Ectodermal cell (in vitro differentiated cells): ENCODE data around the gene IFT172.
A peak's percentile ranks its signal among the peaks of the same experiment; 100 is the strongest.

Experiments
- H3K27ac ChIP-seq: 2 replicates; pipeline ENCODE4 v1.7.0; 2013; ENCODE audit warnings: mild to moderate bottlenecking, low read depth, low read length; ENCODE audit not compliant: insufficient read depth, poor library complexity, severe bottlenecking
- H3K27me3 ChIP-seq: 2 replicates; pipeline ENCODE4 v1.7.0; 2013; ENCODE audit warnings: mild to moderate bottlenecking, low read length; ENCODE audit not compliant: insufficient read depth, control insufficient read depth, poor library complexity, severe bottlenecking
- H3K36me3 ChIP-seq: one replicate; pipeline ENCODE4 v1.7.0; 2013; ENCODE audit warnings: low read length; ENCODE audit not compliant: control insufficient read depth, insufficient read depth
- H3K4me1 ChIP-seq: one replicate; pipeline ENCODE4 v1.7.0; 2013; ENCODE audit warnings: low read length; ENCODE audit not compliant: control insufficient read depth, insufficient read depth
- H3K4me3 ChIP-seq: 2 replicates; pipeline ENCODE4 v1.7.0; 2013; ENCODE audit warnings: low read depth, low read length, control low read depth; ENCODE audit not compliant: insufficient read depth
- H3K9me3 ChIP-seq: 2 replicates; pipeline ENCODE4 v1.7.0; 2013; ENCODE audit warnings: mild to moderate bottlenecking, low read length, moderate library complexity; ENCODE audit not compliant: control insufficient read depth
- WGBS, 2 experiments: methylation state at CpG; one replicate each; pipeline ENCODE4 v1.1.7; 2013; ENCODE audit warnings: missing lambda C conversion rate in 2 of 2; 5-methylcytosine and 5-hydroxymethylcytosine counted together

Gene IFT172

DNA sequence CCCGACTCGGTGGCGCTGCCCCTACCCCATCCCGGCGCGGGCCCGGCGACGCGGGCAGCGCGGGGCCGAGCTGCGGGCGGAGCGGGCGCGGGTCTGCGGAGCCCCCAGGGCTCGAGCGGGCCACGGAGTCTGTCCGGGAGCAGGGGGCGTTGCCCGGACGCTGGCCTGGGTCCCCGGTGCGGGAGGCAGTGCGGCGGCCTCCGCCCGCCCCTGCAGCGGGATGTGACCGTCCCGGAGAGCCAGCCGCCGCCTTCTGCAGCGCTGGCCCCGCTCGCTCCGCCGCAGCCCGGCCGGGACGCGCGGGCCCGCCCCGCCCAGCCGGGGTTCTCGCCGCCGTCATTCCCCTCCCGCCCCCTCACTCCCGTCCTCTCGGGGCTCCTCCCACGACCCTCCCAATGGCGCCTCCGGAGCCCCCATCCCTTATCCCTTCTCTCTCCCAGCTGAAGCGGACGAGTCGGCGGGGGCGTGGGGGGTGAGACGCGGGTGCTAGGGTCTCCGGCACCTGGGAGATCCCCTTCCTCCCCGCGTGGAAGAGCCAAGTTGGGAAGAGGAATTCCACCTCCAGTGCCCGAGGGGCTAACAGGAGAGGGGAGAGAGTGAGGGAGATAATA, 5.5 kb upstream of the IFT172 start, which contains the start of gene FNDC4:
Gene FNDC4, minus strand, starts transcription at position 257 of the 611 bp plus-strand sequence. CDS start 521 bp downstream, outside the sequence.
- 0% methylated on average over 67 to 69 of the region's 70 CpGs for WGBS, 2 experiments
- Histone ChIP-seq H3K4me3 (peak within 1 kb of the TSS; percentile 66), H3K36me3 (no peaks in the 10 kb centered on the region), H3K4me1 (no peaks in the 10 kb centered on the region), H3K27me3 (peaks cover 62% of the 10 kb centered on the region), H3K27ac (no peak within 1 kb of the TSS), H3K9me3 (no peaks in the 10 kb centered on the region)

DNA sequence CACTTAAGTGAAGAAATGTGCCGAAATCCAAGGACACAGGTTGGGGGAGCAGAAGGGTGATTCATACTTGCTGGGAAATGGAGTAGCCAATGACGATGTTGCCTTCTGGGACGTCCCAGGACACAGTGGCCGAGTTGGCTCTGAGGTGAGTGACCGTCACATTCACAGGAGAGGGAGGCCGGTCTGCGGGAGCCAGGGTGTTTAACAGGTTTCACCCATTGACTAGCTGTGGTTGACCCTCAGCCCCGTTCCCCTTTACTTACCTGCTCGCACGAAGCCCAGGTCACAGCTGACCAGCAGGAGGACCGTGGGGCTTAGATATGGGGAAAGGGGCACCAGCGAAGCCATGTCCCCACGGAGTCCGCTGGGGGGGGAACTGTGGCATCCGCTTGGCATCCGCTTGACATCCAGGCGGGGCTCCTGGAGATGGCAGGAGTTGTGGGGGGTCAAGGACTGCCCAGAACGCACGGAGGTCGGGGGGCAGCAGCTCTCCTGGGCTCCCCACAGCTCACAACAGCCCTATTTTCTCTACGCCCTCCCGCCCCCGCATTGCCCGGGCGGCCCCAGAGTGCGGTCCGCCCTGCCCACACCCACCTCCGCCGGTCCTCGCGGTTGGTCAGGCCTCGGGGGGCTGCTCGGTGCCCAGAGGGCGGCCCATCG, 4.9 kb upstream of the IFT172 start:
- no peaks in the 10 kb centered on the region for H3K36me3 ChIP-seq
- no peak overlapping the region for H3K27ac ChIP-seq
- H3K9me3 ChIP-seq = no peaks in the 10 kb centered on the region
- H3K4me1 ChIP-seq = no peaks in the 10 kb centered on the region
- peaks cover 62% of the 10 kb centered on the region for H3K27me3 ChIP-seq
- H3K4me3 ChIP-seq = peak overlapping the region; percentile 66
- 10 to 11% methylated on average over 35 of the region's 35 CpGs for WGBS, 2 experiments

DNA sequence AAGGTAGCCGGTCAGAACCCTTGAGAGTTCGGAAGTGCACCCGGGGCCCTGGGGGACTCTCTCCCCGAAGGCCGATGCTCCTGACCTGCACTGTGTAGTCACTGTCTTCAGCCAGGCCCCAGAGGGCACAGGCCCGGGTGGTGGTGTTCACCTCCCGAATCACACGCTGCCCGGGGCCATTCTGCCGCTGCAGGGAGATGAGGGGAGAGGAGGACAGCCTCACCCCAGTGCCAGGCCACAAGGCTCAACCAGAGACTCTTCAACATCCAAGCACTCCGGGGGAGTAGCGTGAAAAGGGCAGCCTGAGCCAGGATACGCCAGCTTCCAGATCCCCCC, 4.4 kb upstream of the IFT172 start:
- Histone ChIP-seq H3K27me3 (peaks cover 58% of the 10 kb centered on the region), H3K4me3 (no peak overlapping the region), H3K4me1 (no peaks in the 10 kb centered on the region), H3K9me3 (no peaks in the 10 kb centered on the region), H3K27ac (no peak overlapping the region), H3K36me3 (no peaks in the 10 kb centered on the region)
- 85 to 90% methylated on average over 13 of the region's 13 CpGs for WGBS, 2 experiments

DNA sequence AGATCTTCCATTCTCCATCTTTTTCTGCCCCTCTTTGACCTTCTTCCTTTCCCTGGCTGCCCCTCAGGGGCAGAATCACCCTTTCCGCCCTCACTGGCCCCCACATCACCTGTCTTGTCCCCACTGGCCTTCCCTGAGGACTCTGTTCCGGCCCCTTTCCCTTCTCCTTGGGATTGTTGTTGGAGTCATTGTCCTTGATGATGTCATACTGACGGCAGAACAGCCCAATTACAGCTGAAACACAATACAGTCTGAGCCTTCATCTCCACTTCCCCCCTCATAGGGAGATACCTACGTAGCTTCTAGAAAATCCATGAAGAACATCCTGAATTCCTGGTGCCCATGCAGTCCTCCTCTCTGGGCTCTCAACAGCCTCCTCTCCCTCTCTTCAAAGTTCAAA, 3.0 kb upstream of the IFT172 start:
- H3K9me3 ChIP-seq = no peaks in the 10 kb centered on the region
- H3K4me3 ChIP-seq = no peak overlapping the region
- WGBS, 2 experiments = 82 to 90% methylated on average over 4 of the region's 4 CpGs
- no peaks in the 10 kb centered on the region for H3K36me3 ChIP-seq
- H3K4me1 ChIP-seq = peaks cover 3% of the 10 kb centered on the region
- no peak overlapping the region for H3K27ac ChIP-seq
- H3K27me3 ChIP-seq = peaks cover 45% of the 10 kb centered on the region

DNA sequence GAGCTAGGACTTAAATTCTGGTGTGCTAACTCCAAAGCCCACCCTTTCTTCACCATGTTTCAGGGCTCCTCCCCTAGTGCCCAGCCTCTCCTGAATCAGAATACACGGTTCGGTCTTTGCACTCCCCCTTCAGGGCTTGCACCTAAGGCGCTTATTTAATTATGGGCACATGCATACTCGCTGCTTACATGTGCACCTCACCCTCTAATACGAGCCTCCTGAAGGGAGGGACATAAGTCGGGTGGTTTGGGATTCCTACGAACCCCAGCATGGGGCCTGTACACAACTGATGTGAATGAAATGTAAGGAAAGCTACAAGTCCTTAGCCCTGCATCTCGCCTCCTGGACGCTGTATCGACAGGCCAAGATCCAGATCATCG, 435 bp downstream of the IFT172 start:
- Histone ChIP-seq H3K9me3 (no peaks in the 10 kb centered on the region), H3K4me3 (peak overlapping the region; percentile 78), H3K36me3 (no peaks in the 10 kb centered on the region), H3K27ac (peak overlapping the region; percentile 1), H3K4me1 (peaks cover 3% of the 10 kb centered on the region), H3K27me3 (peaks cover 10% of the 10 kb centered on the region)
- 5 to 10% methylated on average over 11 of the region's 11 CpGs for WGBS, 2 experiments

DNA sequence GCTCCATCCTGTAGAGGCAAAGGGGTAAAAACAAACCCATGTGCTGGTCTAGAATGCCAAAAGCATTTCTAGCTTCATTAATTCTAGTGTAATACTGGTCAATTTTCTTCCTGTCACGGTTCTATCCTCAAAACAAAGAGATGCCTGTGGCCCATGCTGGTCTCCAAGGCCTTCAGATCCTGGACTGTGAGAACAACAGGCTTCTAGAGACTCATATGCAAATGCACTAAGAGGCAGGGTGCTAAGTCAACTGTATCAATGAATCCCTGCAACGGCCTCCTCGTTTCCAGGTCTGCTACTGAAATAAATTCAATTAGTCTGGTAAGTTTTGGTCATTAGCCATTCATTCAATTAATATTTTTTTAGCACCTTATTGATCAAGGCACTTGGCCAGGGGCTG, 4.0 kb downstream of the IFT172 start:
- Histone ChIP-seq H3K9me3 (no peaks in the 10 kb centered on the region), H3K27me3 (no peaks in the 10 kb centered on the region), H3K36me3 (no peaks in the 10 kb centered on the region), H3K4me3 (no peak overlapping the region), H3K4me1 (peaks cover 3% of the 10 kb centered on the region), H3K27ac (no peak overlapping the region)
- 44 to 59% methylated on average over 3 of the region's 3 CpGs for WGBS, 2 experiments

DNA sequence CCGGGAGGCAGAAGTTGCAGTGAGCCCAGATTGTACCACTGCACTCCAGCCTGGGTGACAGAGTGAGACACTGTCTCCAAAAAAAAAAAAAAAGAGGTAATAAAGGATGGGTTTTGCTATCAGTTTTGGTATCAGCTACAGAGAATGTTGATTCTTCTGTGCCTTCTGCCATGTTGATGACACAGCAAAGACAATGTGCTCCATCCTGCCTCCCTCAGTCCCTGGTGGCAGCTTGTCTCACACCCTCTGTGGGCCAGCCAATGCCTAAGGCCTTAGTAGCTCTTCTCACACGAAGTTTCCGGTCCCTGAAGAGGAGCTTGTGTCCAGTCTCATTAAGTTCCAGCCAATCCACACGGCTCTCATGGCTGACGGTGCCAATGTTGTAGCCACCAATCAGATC, 17.6 kb downstream of the IFT172 start:
- Histone ChIP-seq H3K4me3 (no peak overlapping the region), H3K27ac (no peak overlapping the region), H3K36me3 (peaks cover 6% of the 10 kb centered on the region), H3K9me3 (no peaks in the 10 kb centered on the region), H3K4me1 (no peaks in the 10 kb centered on the region), H3K27me3 (no peaks in the 10 kb centered on the region)
- whole genome bisulfite sequencing, 2 experiments = 90 to 92% methylated on average over 4 to 5 of the region's 5 CpGs

DNA sequence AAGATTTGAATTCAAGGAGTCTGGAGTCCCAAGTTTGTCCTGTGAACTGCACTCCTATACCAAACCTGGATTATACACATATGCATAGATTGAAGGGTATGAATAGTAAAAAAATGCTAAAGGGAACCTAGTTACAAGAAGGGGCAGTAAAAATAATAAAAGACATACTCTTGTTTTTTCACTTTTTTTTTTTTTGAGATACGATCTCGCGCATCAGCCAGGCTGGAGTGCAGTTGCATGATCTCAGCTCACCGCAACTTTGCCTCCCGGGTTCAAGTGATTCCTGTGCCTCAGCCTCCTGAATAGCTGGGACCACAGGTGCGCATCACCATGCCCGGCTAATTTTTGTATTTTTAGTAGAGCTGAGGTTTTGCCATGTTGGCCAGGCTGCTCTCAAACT, 25.1 kb downstream of the IFT172 start:
- no peaks in the 10 kb centered on the region for H3K9me3 ChIP-seq
- 93 to 95% methylated on average over 7 of the region's 7 CpGs for WGBS, 2 experiments
- no peaks in the 10 kb centered on the region for H3K36me3 ChIP-seq
- no peak overlapping the region for H3K27ac ChIP-seq
- H3K27me3 ChIP-seq = no peaks in the 10 kb centered on the region
- no peaks in the 10 kb centered on the region for H3K4me1 ChIP-seq
- H3K4me3 ChIP-seq = no peak overlapping the region

DNA sequence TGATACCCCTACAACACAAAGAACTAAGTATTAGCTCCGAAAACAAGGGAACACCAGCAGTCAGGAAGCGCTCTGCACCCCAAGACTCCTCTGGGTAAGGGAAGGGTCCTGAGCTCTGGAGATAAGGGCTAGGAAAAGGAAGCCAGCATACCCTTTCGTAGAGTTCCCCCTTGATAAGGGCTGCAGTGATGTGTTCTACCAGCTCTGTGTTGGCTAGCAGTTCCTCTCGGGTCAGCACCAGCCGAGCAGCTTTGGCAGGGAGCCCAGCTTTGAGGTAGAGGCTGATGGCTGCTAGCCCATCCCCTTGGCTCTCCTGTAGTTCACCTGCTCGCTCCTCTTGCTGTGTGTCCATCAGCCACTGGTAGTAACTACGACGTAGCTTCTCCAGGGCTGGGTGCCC, 28.4 kb downstream of the IFT172 start:
- no peaks in the 10 kb centered on the region for H3K27me3 ChIP-seq
- no peaks in the 10 kb centered on the region for H3K4me1 ChIP-seq
- H3K27ac ChIP-seq = no peak overlapping the region
- no peaks in the 10 kb centered on the region for H3K9me3 ChIP-seq
- 96% methylated on average over 8 of the region's 8 CpGs for WGBS, 2 experiments
- peaks cover 11% of the 10 kb centered on the region for H3K36me3 ChIP-seq
- no peak overlapping the region for H3K4me3 ChIP-seq

DNA sequence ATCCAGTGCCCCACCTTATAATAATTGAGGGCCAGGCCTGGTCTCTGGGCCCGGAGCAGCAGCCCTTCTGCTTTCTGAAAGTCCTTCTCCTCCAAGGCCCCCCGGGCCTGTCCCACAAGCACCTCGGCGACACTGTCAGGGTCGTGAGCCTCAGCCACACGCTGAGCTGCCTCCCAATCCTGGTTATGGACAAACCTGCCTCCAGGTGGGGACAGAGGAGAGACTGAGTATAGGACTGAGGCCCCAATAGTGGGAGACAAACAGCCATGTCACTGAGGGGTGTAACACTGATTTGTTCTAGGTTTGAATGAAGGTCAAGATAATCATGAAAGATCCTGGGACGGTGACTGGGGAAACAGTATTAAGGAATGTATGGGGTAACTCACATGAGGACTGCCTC, 35.6 kb downstream of the IFT172 start:
- 91 to 93% methylated on average over 7 of the region's 7 CpGs for WGBS, 2 experiments
- no peaks in the 10 kb centered on the region for H3K4me1 ChIP-seq
- H3K27ac ChIP-seq = no peak overlapping the region
- no peaks in the 10 kb centered on the region for H3K27me3 ChIP-seq
- H3K36me3 ChIP-seq = peaks cover 25% of the 10 kb centered on the region
- H3K4me3 ChIP-seq = no peak overlapping the region
- H3K9me3 ChIP-seq = no peaks in the 10 kb centered on the region
